HepG2 (cell line): ENCODE results near the gene ZNF507.

Experiments
- ESRRA ChIP-seq: sonication (generic); formaldehyde crosslinking; IDR thresholded peaks from 2 replicates; pipeline ENCODE4 v1.5.1; 2020; ENCODE audit warnings: mild to moderate bottlenecking, low read depth, missing genetic modification reagents
- HNF4A ChIP-seq: sonication (generic); formaldehyde crosslinking; IDR thresholded peaks from 2 replicates; pipeline ENCODE4 v1.4.0; 2020; ENCODE audit warnings: missing genetic modification reagents
- NAIF1 ChIP-seq: sonication (generic); formaldehyde crosslinking; IDR thresholded peaks from 2 replicates; pipeline ENCODE4 v1.5.0; 2020; ENCODE audit warnings: mild to moderate bottlenecking, missing genetic modification reagents, borderline replicate concordance
- POLR2A ChIP-seq, 2 experiments: IDR thresholded peaks; 2 replicates each; pipeline ENCODE4 v1.6.1; 2011; ENCODE audit warnings: low read depth in 2 of 2, low read length in 2 of 2, mild to moderate bottlenecking in 1 of 2, moderate library complexity in 1 of 2; ENCODE audit not compliant: insufficient read depth in 1 of 2
- SP1 ChIP-seq, 2 experiments: fragments of 450-650 bp in 1 of 2; sonication (generic) in 1 of 2; formaldehyde crosslinking in 1 of 2; IDR thresholded peaks; 2 replicates each; pipeline versions ENCODE4 v1.4.0 to v1.6.1; 2016 to 2020; ENCODE audit warnings: missing genetic modification reagents in 1 of 2
- TEAD2 ChIP-seq: sonication (generic); formaldehyde crosslinking; IDR thresholded peaks from 2 replicates; pipeline ENCODE4 v1.9.0; 2021; ENCODE audit warnings: missing genetic modification reagents
- TOE1 ChIP-seq: sonication (generic); formaldehyde crosslinking; IDR thresholded peaks from 2 replicates; pipeline ENCODE4 v1.4.0; 2020; ENCODE audit warnings: mild to moderate bottlenecking, missing genetic modification reagents
- ZNF207 ChIP-seq: fragments of 450-650 bp; IDR thresholded peaks from 2 replicates; pipeline ENCODE4 v1.6.1; 2016; ENCODE audit warnings: antibody characterized with exemption, borderline replicate concordance
- ZNF232 ChIP-seq: sonication (generic); formaldehyde crosslinking; IDR thresholded peaks from 2 replicates; pipeline ENCODE4 v1.4.0; 2020; ENCODE audit warnings: missing genetic modification reagents, borderline replicate concordance
- ZNF274 ChIP-seq: sonication (generic); formaldehyde crosslinking; IDR thresholded peaks from 2 replicates; pipeline ENCODE4 v1.5.1; 2020; ENCODE audit warnings: mild to moderate bottlenecking, missing genetic modification reagents
- TF ChIP-seq, protein P1 (sequence below): sonication (generic); formaldehyde crosslinking; IDR thresholded peaks from 2 replicates; pipeline ENCODE4 v1.5.0; 2020; ENCODE audit warnings: mild to moderate bottlenecking, missing genetic modification reagents
- TF ChIP-seq, protein P2 (sequence below), 2 experiments: sonication (generic) in 1 of 2; formaldehyde crosslinking in 1 of 2; IDR thresholded peaks; 2 replicates each; pipeline versions ENCODE4 v1.5.1 to v1.6.1; 2011 to 2020; ENCODE audit warnings: borderline replicate concordance in 1 of 2, low read depth in 1 of 2, low read length in 1 of 2, mild to moderate bottlenecking in 1 of 2, missing genetic modification reagents in 1 of 2, moderate library complexity in 1 of 2

DNA sequence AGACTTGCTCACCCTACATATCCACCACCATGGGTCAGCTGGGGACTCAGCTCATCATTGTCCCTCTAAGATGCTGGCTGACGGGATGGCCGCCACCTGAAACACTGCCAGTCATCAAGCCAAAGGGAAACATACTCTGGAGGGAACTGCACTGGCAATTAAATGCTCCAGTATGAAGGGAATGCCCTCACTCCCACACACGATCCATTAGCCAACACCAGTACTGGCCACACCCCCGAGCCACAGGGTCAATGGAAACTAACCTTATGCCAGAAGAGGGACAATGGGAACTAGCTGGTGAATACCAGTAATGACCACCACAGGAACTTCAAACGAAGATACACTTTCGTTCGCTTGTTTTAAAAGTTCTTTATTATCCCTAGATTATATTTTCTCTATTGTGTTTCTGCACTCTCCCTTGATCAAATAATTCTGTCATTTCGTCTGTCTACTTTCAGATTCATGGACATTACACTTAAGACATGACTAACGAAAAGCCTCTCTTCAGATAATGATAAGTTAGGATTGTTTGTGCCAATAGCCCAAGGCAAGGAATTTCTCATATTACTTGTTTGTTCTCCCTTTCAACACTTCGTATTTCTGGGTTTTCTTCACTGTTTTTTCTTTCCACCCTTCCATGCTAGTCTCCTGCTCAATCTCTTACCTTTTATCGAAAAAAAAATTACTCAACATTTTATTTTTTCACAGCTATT is 1.7 kb upstream of the ZNF507 start:
- TF ChIP-seq, protein P1, sequence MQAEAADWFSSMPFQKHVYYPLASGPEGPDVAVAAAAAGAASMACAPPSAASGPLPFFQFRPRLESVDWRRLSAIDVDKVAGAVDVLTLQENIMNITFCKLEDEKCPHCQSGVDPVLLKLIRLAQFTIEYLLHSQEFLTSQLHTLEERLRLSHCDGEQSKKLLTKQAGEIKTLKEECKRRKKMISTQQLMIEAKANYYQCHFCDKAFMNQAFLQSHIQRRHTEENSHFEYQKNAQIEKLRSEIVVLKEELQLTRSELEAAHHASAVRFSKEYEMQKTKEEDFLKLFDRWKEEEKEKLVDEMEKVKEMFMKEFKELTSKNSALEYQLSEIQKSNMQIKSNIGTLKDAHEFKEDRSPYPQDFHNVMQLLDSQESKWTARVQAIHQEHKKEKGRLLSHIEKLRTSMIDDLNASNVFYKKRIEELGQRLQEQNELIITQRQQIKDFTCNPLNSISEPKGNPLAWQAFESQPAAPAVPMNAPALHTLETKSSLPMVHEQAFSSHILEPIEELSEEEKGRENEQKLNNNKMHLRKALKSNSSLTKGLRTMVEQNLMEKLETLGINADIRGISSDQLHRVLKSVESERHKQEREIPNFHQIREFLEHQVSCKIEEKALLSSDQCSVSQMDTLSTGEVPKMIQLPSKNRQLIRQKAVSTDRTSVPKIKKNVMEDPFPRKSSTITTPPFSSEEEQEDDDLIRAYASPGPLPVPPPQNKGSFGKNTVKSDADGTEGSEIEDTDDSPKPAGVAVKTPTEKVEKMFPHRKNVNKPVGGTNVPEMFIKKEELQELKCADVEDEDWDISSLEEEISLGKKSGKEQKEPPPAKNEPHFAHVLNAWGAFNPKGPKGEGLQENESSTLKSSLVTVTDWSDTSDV (CRISPR knock-in tag) = no peak
- TF ChIP-seq TEAD2 (no peak), HNF4A (CRISPR knock-in tag) (no peak), SP1 (IDR thresholded peaks at IDR 0.05) (no peak), SP1 (CRISPR knock-in tag; IDR thresholded peaks at IDR 0.05) (no peak), TOE1 (no peak), ZNF207 (no peak), ZNF232 (no peak), ESRRA (CRISPR knock-in tag) (no peak), ZNF274 (CRISPR knock-in tag) (no peak), NAIF1 (CRISPR knock-in tag) (no peak), POLR2A (IDR thresholded peaks at IDR 0.05; ENCODE audit: insufficient read depth in 1 of 2, low read depth in 2 of 2, low read length in 2 of 2) (no peak)
- TF ChIP-seq, protein P2, sequence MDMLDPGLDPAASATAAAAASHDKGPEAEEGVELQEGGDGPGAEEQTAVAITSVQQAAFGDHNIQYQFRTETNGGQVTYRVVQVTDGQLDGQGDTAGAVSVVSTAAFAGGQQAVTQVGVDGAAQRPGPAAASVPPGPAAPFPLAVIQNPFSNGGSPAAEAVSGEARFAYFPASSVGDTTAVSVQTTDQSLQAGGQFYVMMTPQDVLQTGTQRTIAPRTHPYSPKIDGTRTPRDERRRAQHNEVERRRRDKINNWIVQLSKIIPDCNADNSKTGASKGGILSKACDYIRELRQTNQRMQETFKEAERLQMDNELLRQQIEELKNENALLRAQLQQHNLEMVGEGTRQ (IDR thresholded peaks at IDR 0.05; ENCODE audit: low read depth, low read length) = no peak
- TF ChIP-seq, protein P2 (CRISPR knock-in tag; IDR thresholded peaks at IDR 0.05; ENCODE audit: borderline replicate concordance) = no peak
